Smooth muscle cell of the coronary artery (primary cell): ENCODE measurements around the gene OR7G3. TPM values are rescaled to one million over a fixed set of nuclear protein-coding genes. Genes with fewer than 3 reads are reported as not detected.

ENCODE experiments used
- total RNA-seq: library from RNA; depleted of rRNA; stranded (reverse); fragments of >200 nt; gene quantifications from 2 replicates; pipeline ENCODE4 v1.2.3, GENCODE V29; 2014; ENCODE audit warnings: low replicate concordance

The OR7G3 gene
- total RNA-seq, result not detected in 2 replicates

DNA sequence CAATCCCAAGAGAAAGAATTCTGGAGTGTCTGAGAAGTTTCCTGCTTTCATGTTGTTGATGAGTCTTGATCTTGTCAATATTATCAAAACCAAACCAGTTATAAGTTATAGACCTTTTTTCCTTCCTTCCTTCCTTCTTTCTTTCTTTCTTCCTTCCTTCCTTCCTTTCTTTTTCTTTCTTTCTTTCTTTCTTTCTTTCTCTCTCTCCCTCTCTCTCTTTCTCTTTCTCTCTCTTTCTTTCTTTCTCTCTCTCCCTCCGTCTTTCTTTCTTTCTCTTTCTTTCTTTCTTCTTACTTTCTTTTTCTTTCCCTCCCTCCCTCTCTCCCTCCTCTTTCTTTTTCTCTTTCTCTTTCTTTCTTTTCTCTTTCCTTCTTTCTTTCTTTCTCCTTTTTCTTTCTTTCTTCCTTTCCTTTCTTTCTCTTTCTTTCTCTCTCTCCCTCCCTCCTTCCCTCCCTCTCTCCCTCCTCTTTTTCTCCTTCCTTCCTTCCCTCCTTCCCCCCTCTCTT lies at the start of gene OR7G3:
Gene OR7G3, minus strand, starts transcription at position 51 of the 506 bp plus-strand sequence. Its CDS starts 0 bp downstream, at position 51.

GRCh38 chr19:9140159-9140874 lies 13.6 kb upstream of the OR7G3 start, which contains the start of gene ZNF317:
ZNF317 (plus strand) TSS chr19:9140397; CDS start chr19:9156017, 15,620 bp downstream.

GRCh38 chr19:9115307-9115813 lies 11.4 kb downstream of the OR7G3 start, which contains the start of gene OR7G1:
OR7G1 (minus strand) TSS chr19:9115763; CDS start chr19:9115763, 0 bp downstream.

DNA sequence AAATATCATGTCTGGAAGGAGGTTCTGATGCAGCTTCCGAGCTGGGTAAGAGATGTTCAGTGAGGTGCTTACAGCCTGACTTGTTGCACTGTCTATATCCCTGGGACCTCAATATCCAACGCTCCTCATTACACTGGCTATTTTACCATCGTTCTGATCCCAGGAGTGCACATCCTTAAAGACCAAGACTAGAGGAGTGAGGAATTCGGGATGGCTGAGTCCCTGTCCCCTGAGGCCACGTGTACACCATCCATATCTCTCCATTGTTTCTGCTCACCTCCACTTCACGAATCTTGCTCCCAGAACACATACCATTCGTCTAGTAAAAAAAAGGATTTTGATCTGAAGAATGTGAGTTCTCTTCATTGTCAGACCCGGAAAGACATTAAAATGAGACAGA lies 19.4 kb downstream of the OR7G3 start, which contains the start of gene OR7G2:
Gene OR7G2, minus strand, starts transcription at position 101 of the 400 bp plus-strand sequence. CDS start 4,232 bp downstream, outside the sequence.

DNA sequence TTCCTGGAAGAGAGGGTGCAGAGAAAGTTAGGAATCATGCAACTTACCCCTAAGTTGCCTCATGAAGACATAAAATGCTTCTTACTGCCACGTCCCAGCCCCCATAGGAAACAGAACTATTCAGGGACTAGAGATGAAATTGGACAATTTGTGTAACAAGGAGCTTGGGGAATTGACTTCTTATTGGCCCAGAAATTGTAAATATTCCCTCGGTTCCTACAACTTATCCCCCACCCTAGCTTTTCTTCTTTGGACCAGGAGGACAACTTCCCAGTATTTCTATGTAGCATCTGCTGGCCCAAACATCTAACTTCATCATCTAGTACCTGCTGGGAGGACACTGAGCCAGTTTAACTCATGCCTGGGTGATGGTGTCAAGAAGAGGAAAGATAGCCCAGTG lies 40.0 kb downstream of the OR7G3 start, which contains the start of gene OR1M1:
Gene OR1M1, plus strand, starts transcription at position 301 of the 400 bp plus-strand sequence. CDS start 6,184 bp downstream, outside the sequence.

Other genes with a start within 250 kb of the OR7G3 start
- gene MUC16, start 116.5 kb downstream of the OR7G3 start, total RNA-seq, result not detected in 2 replicates
- not detected in 2 replicates for gene OR1M1, start 39.9 kb downstream of the OR7G3 start, total RNA-seq
- gene OR7G2, start 19.5 kb downstream of the OR7G3 start, total RNA-seq, result not detected in 2 replicates
- not detected in 2 replicates for gene OR7G1, start 11.2 kb downstream of the OR7G3 start, total RNA-seq
- gene ZNF317, start 13.4 kb upstream of the OR7G3 start, total RNA-seq, result 11.7 and 12.1 TPM in 2 replicates
- not detected in 2 replicates for gene OR7D2, start 52.0 kb upstream of the OR7G3 start, total RNA-seq
- not detected in 2 replicates for gene OR7D4, start 92.6 kb upstream of the OR7G3 start, total RNA-seq
- gene OR7E24, start 124.0 kb upstream of the OR7G3 start, total RNA-seq, result not detected in 2 replicates
- gene ZNF699, start 182.9 kb upstream of the OR7G3 start, total RNA-seq, result 2.9 and 12.6 TPM in 2 replicates
- gene ZNF559, start 197.2 kb upstream of the OR7G3 start, total RNA-seq, result 11.0 and 11.4 TPM in 2 replicates
- gene ZNF177, start 236.1 kb upstream of the OR7G3 start, total RNA-seq, result 1.1 and 1.4 TPM in 2 replicates